ENCODE measurements around the gene BMP7.

BMP7 gene

DNA sequence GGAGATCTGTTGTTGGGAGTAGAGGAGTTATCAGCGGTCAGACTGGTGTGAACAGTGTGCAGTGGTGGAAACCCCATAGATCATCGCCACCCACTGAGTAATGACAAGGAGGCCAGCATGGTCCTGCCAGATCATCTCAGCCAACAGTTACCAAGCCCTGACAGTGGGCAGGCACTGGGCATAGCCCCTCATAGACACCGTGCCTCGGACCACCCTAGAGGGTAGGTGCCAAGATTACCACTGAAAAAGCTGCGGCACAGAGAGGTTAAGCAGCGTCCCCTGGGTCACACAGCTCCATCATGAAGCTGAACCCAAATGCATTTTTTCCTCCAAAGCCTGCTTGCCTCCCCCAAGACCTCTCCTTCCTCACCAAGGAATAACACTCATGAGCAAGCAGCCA, 21.5 kb upstream of the BMP7 start:
- Histone ChIP-seq H3K9me3 (ENCODE audit: insufficient read depth, low read depth, low read length) (peaks cover 2% of the 10 kb centered on the region), H2BK12ac (ENCODE audit: low read length) (no peak overlapping the region), H2BK120ac (ENCODE audit: insufficient read depth, low read length, poor library complexity) (no peak overlapping the region), H3K23ac (ENCODE audit: low read length) (no peak overlapping the region), H2BK5ac (ENCODE audit: low read depth, low read length, poor library complexity) (no peak overlapping the region), H3K27ac (ENCODE audit: low read depth, low read length) (no peak overlapping the region), H3K14ac (ENCODE audit: low read length) (peak overlapping the region; percentile 42), H4K91ac (ENCODE audit: low read depth, low read length) (no peak overlapping the region), H3K4ac (ENCODE audit: low read depth, low read length) (no peak overlapping the region), H4K8ac (ENCODE audit: low read depth, low read length) (no peak overlapping the region), H3K4me1 (ENCODE audit: control insufficient read depth in 1 of 2, insufficient read depth in 2 of 2, low read length in 2 of 2) (peaks cover 3 to 6% of the 10 kb centered on the region in 2 experiments), H2AFZ (ENCODE audit: insufficient read depth, low read length, poor library complexity) (no peak overlapping the region), H3K4me2 (ENCODE audit: low read length) (no peak overlapping the region), H4K12ac (ENCODE audit: low read depth, low read length) (no peak overlapping the region), H3K9ac (ENCODE audit: low read length) (no peak overlapping the region), H3K36me3 (ENCODE audit: control insufficient read depth in 1 of 2, insufficient read depth in 2 of 2, low read length in 2 of 2) (no peaks in the 10 kb centered on the region), H3K79me2 (ENCODE audit: control insufficient read depth, insufficient read depth, low read length, poor library complexity) (no peaks in the 10 kb centered on the region), H3K4me3 (ENCODE audit: low read depth, low read length) (no peak overlapping the region), H3K18ac (ENCODE audit: low read length) (no peak overlapping the region), H3K79me1 (ENCODE audit: low read length) (peaks cover 2% of the 10 kb centered on the region), H2AK5ac (ENCODE audit: low read length) (no peak overlapping the region), H3K27me3 (ENCODE audit: insufficient read depth, low read length) (no peaks in the 10 kb centered on the region)
- no peak for DNase-seq
- no CpG with 5 or more reads among the region's 6 CpGs for WGBS (ENCODE audit: extremely low coverage, insufficient coverage, insufficient read length)

DNA sequence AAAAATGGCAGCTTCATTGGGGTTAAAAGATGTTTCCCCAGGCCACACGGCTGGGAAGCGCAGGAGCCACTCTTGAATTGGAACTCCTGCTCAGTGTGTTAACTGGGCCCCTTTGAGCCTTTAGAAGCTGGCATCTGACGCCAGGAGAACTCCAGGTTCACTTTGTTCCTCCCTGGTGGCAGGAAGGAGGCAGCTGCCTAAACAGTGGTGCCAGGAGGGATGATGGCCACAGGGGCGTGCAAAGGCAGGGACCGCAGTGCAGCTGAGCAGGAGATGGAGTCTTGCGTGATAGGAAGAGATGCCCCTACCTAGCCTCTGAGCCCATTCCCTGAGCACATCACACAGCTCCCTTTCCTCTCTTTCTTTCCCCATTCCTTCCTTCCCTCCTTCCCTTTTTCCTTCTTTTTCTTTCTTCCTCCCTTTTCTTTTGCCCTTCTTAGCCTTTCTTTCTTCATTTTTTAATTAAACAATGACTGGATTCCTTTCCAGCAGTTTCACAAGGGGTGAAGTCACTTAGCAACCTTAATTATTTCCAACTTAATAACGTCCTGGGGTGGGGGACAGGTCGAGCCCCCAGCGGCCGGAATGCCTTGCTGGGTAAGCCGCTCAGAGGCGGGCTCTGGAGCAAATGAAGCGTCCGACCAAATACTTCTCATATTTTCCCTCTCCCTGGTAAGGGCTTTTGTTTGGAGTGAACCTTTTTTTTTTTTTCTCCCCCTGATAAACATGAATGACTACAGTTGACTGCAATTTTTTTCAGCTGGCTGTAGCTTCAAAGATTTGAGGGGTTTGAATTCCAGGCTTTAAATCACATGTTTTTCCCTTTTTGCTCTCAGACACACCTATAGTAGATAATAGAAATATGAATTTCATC, 20.8 kb upstream of the BMP7 start:
- no peak overlapping the region for H3K14ac ChIP-seq (ENCODE audit: low read length)
- H2BK5ac ChIP-seq (ENCODE audit: low read depth, low read length, poor library complexity), result no peak overlapping the region
- H3K4me3 ChIP-seq (ENCODE audit: low read depth, low read length), result no peak overlapping the region
- H2BK120ac ChIP-seq (ENCODE audit: insufficient read depth, low read length, poor library complexity), result no peak overlapping the region
- H2BK12ac ChIP-seq (ENCODE audit: low read length), result no peak overlapping the region
- H4K8ac ChIP-seq (ENCODE audit: low read depth, low read length), result no peak overlapping the region
- H3K4me1 ChIP-seq (ENCODE audit: control insufficient read depth in 1 of 2, insufficient read depth in 2 of 2, low read length in 2 of 2), result peaks cover 3 to 6% of the 10 kb centered on the region in 2 experiments
- no peaks in the 10 kb centered on the region for H3K79me2 ChIP-seq (ENCODE audit: control insufficient read depth, insufficient read depth, low read length, poor library complexity)
- no peak overlapping the region for H2AFZ ChIP-seq (ENCODE audit: insufficient read depth, low read length, poor library complexity)
- no CpG with 5 or more reads among the region's 14 CpGs for WGBS (ENCODE audit: extremely low coverage, insufficient coverage, insufficient read length)
- H3K4me2 ChIP-seq (ENCODE audit: low read length), result no peak overlapping the region
- H4K12ac ChIP-seq (ENCODE audit: low read depth, low read length), result no peak overlapping the region
- H3K27me3 ChIP-seq (ENCODE audit: insufficient read depth, low read length), result no peaks in the 10 kb centered on the region
- H4K91ac ChIP-seq (ENCODE audit: low read depth, low read length), result no peak overlapping the region
- H3K36me3 ChIP-seq (ENCODE audit: control insufficient read depth in 1 of 2, insufficient read depth in 2 of 2, low read length in 2 of 2), result no peaks in the 10 kb centered on the region
- peak in 1 of 2 donors; percentile 63 for DNase-seq
- no peak overlapping the region for H3K18ac ChIP-seq (ENCODE audit: low read length)
- no peak overlapping the region for H3K23ac ChIP-seq (ENCODE audit: low read length)
- H3K27ac ChIP-seq (ENCODE audit: low read depth, low read length), result no peak overlapping the region
- no peak overlapping the region for H3K9ac ChIP-seq (ENCODE audit: low read length)
- H2AK5ac ChIP-seq (ENCODE audit: low read length), result no peak overlapping the region
- peaks cover 2% of the 10 kb centered on the region for H3K9me3 ChIP-seq (ENCODE audit: insufficient read depth, low read depth, low read length)
- H3K79me1 ChIP-seq (ENCODE audit: low read length), result peaks cover 2% of the 10 kb centered on the region
- no peak overlapping the region for H3K4ac ChIP-seq (ENCODE audit: low read depth, low read length)

DNA sequence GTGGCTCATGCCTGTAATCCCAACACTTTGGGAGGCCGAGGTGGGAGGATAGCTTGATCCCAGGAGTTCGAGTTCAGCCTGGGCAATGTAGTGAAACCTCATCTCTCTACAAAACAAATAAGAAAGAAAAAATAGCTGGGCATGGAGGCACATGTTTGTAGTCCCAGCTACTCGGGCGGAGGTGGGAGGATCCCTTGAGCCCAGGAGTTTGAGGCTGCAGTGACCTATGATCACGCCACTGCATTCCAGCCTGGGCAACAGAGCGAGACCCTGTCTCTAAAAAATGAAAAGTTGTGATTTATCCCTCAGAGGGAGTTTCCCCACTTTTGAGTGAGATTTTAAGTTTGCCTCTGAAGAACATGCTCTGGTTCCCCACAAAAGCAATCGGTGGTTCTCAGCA, 17.4 kb upstream of the BMP7 start:
- Histone ChIP-seq H3K4me3 (ENCODE audit: low read depth, low read length) (no peak overlapping the region), H3K4me1 (ENCODE audit: control insufficient read depth in 1 of 2, insufficient read depth in 2 of 2, low read length in 2 of 2) (peaks cover 3 to 6% of the 10 kb centered on the region in 2 experiments), H3K27ac (ENCODE audit: low read depth, low read length) (no peak overlapping the region), H3K4me2 (ENCODE audit: low read length) (no peak overlapping the region), H3K14ac (ENCODE audit: low read length) (no peak overlapping the region), H3K4ac (ENCODE audit: low read depth, low read length) (no peak overlapping the region), H2AFZ (ENCODE audit: insufficient read depth, low read length, poor library complexity) (no peak overlapping the region), H2BK12ac (ENCODE audit: low read length) (no peak overlapping the region), H3K23ac (ENCODE audit: low read length) (no peak overlapping the region), H2BK5ac (ENCODE audit: low read depth, low read length, poor library complexity) (no peak overlapping the region), H3K18ac (ENCODE audit: low read length) (no peak overlapping the region), H3K9me3 (ENCODE audit: insufficient read depth, low read depth, low read length) (peaks cover 2% of the 10 kb centered on the region), H3K36me3 (ENCODE audit: control insufficient read depth in 1 of 2, insufficient read depth in 2 of 2, low read length in 2 of 2) (no peaks in the 10 kb centered on the region), H3K79me1 (ENCODE audit: low read length) (peaks cover 2% of the 10 kb centered on the region), H3K79me2 (ENCODE audit: control insufficient read depth, insufficient read depth, low read length, poor library complexity) (no peaks in the 10 kb centered on the region), H4K91ac (ENCODE audit: low read depth, low read length) (no peak overlapping the region), H4K8ac (ENCODE audit: low read depth, low read length) (no peak overlapping the region), H2AK5ac (ENCODE audit: low read length) (no peak overlapping the region), H3K27me3 (ENCODE audit: insufficient read depth, low read length) (no peaks in the 10 kb centered on the region), H4K12ac (ENCODE audit: low read depth, low read length) (no peak overlapping the region), H2BK120ac (ENCODE audit: insufficient read depth, low read length, poor library complexity) (no peak overlapping the region), H3K9ac (ENCODE audit: low read length) (no peak overlapping the region)
- WGBS (ENCODE audit: extremely low coverage, insufficient coverage, insufficient read length), result no CpG with 5 or more reads among the region's 7 CpGs
- no peak for DNase-seq

DNA sequence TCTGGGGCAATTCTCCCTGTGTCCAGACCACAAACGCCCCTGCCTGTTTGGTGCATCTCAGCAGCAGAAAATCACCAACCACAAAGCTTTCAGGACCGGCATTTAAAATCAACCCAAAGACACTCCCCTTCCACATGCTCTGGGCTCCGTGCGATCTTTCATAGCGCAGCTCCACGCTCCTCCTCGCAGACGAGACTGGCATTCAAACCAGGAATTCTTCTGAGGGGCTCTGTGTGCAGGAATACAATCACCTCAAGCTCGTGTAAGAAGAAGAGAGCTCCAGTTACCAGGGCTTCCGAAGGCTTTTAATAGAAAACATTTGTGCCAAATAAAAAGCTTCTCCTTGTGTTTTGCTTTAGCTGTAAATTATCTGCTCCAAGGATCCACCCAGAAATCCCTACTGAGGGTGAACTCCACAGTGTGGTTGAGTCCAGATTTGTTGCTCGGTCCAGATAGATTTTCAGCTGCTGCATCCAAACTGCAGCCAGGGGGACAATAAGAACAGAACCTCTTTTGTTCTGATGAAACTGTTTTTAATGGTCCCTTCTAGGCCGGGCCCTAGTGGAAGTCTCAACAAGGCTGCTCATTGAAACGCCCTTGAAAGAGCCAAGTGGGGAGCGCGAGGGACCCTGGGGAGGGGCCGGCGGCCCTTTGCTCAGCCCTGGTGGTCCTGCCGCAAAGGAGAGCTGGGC, 16.4 kb upstream of the BMP7 start:
- Histone ChIP-seq H3K18ac (ENCODE audit: low read length) (no peak overlapping the region), H2BK120ac (ENCODE audit: insufficient read depth, low read length, poor library complexity) (no peak overlapping the region), H2AK5ac (ENCODE audit: low read length) (no peak overlapping the region), H3K79me1 (ENCODE audit: low read length) (peaks cover under 1% of the 10 kb centered on the region), H3K14ac (ENCODE audit: low read length) (no peak overlapping the region), H3K9me3 (ENCODE audit: insufficient read depth, low read depth, low read length) (no peaks in the 10 kb centered on the region), H4K91ac (ENCODE audit: low read depth, low read length) (no peak overlapping the region), H2BK12ac (ENCODE audit: low read length) (no peak overlapping the region), H3K4me2 (ENCODE audit: low read length) (no peak overlapping the region), H2BK5ac (ENCODE audit: low read depth, low read length, poor library complexity) (no peak overlapping the region), H3K36me3 (ENCODE audit: control insufficient read depth in 1 of 2, insufficient read depth in 2 of 2, low read length in 2 of 2) (no peaks in the 10 kb centered on the region), H2AFZ (ENCODE audit: insufficient read depth, low read length, poor library complexity) (no peak overlapping the region), H4K8ac (ENCODE audit: low read depth, low read length) (no peak overlapping the region), H4K12ac (ENCODE audit: low read depth, low read length) (no peak overlapping the region), H3K27ac (ENCODE audit: low read depth, low read length) (no peak overlapping the region), H3K4ac (ENCODE audit: low read depth, low read length) (no peak overlapping the region), H3K79me2 (ENCODE audit: control insufficient read depth, insufficient read depth, low read length, poor library complexity) (no peaks in the 10 kb centered on the region), H3K23ac (ENCODE audit: low read length) (no peak overlapping the region), H3K9ac (ENCODE audit: low read length) (no peak overlapping the region), H3K27me3 (ENCODE audit: insufficient read depth, low read length) (no peaks in the 10 kb centered on the region), H3K4me1 (ENCODE audit: control insufficient read depth in 1 of 2, insufficient read depth in 2 of 2, low read length in 2 of 2) (peaks cover 1 to 5% of the 10 kb centered on the region in 2 experiments), H3K4me3 (ENCODE audit: low read depth, low read length) (no peak overlapping the region)
- no peak for DNase-seq
- no CpG with 5 or more reads among the region's 18 CpGs for WGBS (ENCODE audit: extremely low coverage, insufficient coverage, insufficient read length)
